ENCODE results near the gene GFOD2.

GFOD2 gene

GRCh38 chr16:67663877-67664222 is 55.3 kb downstream of the GFOD2 start:
- H3K27ac ChIP-seq = peak overlapping the region; percentile 80
- DNase-seq (ENCODE audit: low spot score) = no peak
- CTCF ChIA-PET = interaction anchor here (0.5 to 2.3 kb wide), 6 partner anchors 11 to 143 kb away, joined by 3 to 11 read pairs (median 4); no protein-coding TSS in a partner anchor
- POLR2A ChIA-PET (ENCODE audit: low non-redundant PET) = interaction anchor here (0.6 kb wide), 1 partner anchor 135 kb away, joined by 3 read pairs; no protein-coding TSS in a partner anchor
- no peak; the same call in 1 of the 2 replicates for TF ChIP-seq CTCF (conservative IDR thresholded peaks at IDR 0.05; ENCODE audit: low read depth)

- peak overlapping the region; percentile 80 for H3K27ac ChIP-seq
- TF ChIP-seq CTCF (conservative IDR thresholded peaks at IDR 0.05; ENCODE audit: low read depth) = peak; percentile 24; the same call in 1 of the 2 replicates
- no peak for DNase-seq (ENCODE audit: low spot score)
- CTCF ChIA-PET = interaction anchor here (0.5 to 2.3 kb wide), 6 partner anchors 12 to 142 kb away, joined by 3 to 11 read pairs (median 4); no protein-coding TSS in a partner anchor
- POLR2A ChIA-PET (ENCODE audit: low non-redundant PET) = interaction anchor here (0.6 kb wide), 2 partner anchors 134 to 159 kb away, joined by 3 read pairs; no protein-coding TSS in a partner anchor
Measured at GRCh38 chr16:67663151-67663876, 55.8 kb downstream of the GFOD2 start.

GRCh38 chr16:67662653-67663010 is 56.5 kb downstream of the GFOD2 start:
- no peak for DNase-seq (ENCODE audit: low spot score)
- POLR2A ChIA-PET (ENCODE audit: low non-redundant PET) = no interaction called here
- peak overlapping the region; percentile 80 for H3K27ac ChIP-seq
- TF ChIP-seq CTCF (conservative IDR thresholded peaks at IDR 0.05; ENCODE audit: low read depth) = no peak
- CTCF ChIA-PET = interaction anchor here (1.0 to 2.3 kb wide), 2 partner anchors 10 to 141 kb away, joined by 3 to 11 read pairs; no protein-coding TSS in a partner anchor

- no peak for DNase-seq (ENCODE audit: low spot score)
- POLR2A ChIA-PET (ENCODE audit: low non-redundant PET) = interaction anchor here (0.5 kb wide), 1 partner anchor 132 kb away, joined by 3 read pairs; no protein-coding TSS in a partner anchor
- CTCF ChIA-PET = interaction anchor here (0.6 to 2.3 kb wide), 3 partner anchors 11 to 141 kb away, joined by 3 to 11 read pairs (median 3); no protein-coding TSS in a partner anchor
- no peak for TF ChIP-seq CTCF (conservative IDR thresholded peaks at IDR 0.05; ENCODE audit: low read depth)
- peak overlapping the region; percentile 92 for H3K27ac ChIP-seq
Measured at GRCh38 chr16:67661886-67662652, 57.0 kb downstream of the GFOD2 start.

- DNase-seq (ENCODE audit: low spot score) = peak; percentile 41
- CTCF ChIA-PET = interaction anchor here (0.6 to 1.0 kb wide), 3 partner anchors 12 to 344 kb away, joined by 3 to 5 read pairs (median 3); no protein-coding TSS in a partner anchor
- H3K27ac ChIP-seq = peak overlapping the region; percentile 92
- POLR2A ChIA-PET (ENCODE audit: low non-redundant PET) = no interaction called here
- TF ChIP-seq CTCF (conservative IDR thresholded peaks at IDR 0.05; ENCODE audit: low read depth) = no peak
Measured at GRCh38 chr16:67661101-67661761, 57.9 kb downstream of the GFOD2 start.

GRCh38 chr16:67660564-67661028 is 58.5 kb downstream of the GFOD2 start, which contains the start of gene PARD6A:
Gene PARD6A, plus strand, starts transcription at chr16:67660960. Its CDS starts 79 bp downstream, at chr16:67661039.
- peak within 1 kb of the TSS; percentile 92 for H3K27ac ChIP-seq
- TF ChIP-seq CTCF (conservative IDR thresholded peaks at IDR 0.05; ENCODE audit: low read depth) = no peak
- ChIA-PET CTCF (no interaction called here), POLR2A (ENCODE audit: low non-redundant PET) (no interaction called here)
- peak; percentile 98 for DNase-seq (ENCODE audit: low spot score)

Measured in RWPE1 (cell line).